Central memory CD8-positive, alpha-beta T cell (primary cell): ENCODE measurements around the gene CYP11A1.

Experiments
- ATAC-seq: fragments of 150-1000 bp; cut with Tn5 transposase; replicated peaks from 2 replicates; pipeline ENCODE4 v1.10.0; 2022; ENCODE audit warnings: mild to moderate bottlenecking, moderate FRiP score, moderate number of reproducible peaks; ENCODE audit not compliant: poor library complexity, severe bottlenecking; ENCODE audit errors: extremely low read depth
- DNase-seq, 2 donors: peaks; one replicate each; pipeline ENCODE4 v3.0.0; 2021; ENCODE audit warnings: low spot score in 2 of 2
- H3K27ac Mint-ChIP-seq: one replicate; pipeline ENCODE4 v1.8.0; 2022; ENCODE audit warnings: low read depth, mild to moderate bottlenecking, moderate library complexity, mixed read lengths
- H3K27me3 Mint-ChIP-seq: one replicate; pipeline ENCODE4 v1.8.0; 2022; ENCODE audit warnings: mixed read lengths
- H3K36me3 Mint-ChIP-seq: one replicate; pipeline ENCODE4 v1.8.0; 2022; ENCODE audit warnings: mild to moderate bottlenecking, moderate library complexity, mixed read lengths; ENCODE audit not compliant: insufficient read depth
- H3K4me1 Mint-ChIP-seq: one replicate; pipeline ENCODE4 v1.8.0; 2022; ENCODE audit warnings: mixed read lengths
- H3K4me3 Mint-ChIP-seq: one replicate; pipeline ENCODE4 v1.8.0; 2022; ENCODE audit warnings: mild to moderate bottlenecking, moderate library complexity, mixed read lengths
- H3K9me3 Mint-ChIP-seq: one replicate; pipeline ENCODE4 v1.8.0; 2022; ENCODE audit warnings: mixed read lengths

CYP11A1 gene

DNA sequence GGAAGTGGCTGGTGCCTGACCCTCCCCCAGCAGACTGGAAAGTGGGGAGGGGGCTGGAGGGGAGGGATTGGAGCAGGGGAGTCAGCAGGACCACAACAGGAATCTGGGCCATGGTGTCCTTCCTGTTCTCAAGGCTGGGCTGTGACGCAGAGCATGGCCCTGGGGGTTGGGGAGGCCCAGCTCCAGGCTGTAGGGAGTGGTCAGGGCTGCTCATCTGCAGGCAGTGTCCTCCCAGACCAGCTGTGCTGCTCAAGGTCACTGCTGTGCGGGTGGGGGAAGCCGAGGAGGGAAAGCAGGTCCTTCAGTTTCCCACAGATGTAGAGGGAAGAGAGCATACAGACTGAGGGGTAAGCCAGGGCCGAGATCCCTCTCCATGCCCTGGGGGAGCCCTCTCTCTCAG lies 40.7 kb downstream of the CYP11A1 start:
- Mint-ChIP-seq H3K27me3 (peaks cover 15% of the 10 kb centered on the region), H3K9me3 (no peaks in the 10 kb centered on the region), H3K4me3 (no peak overlapping the region), H3K36me3 (peaks cover 2% of the 10 kb centered on the region), H3K4me1 (peaks cover 17% of the 10 kb centered on the region), H3K27ac (no peak overlapping the region)
- ATAC-seq (no peak), DNase-seq (no peak)

DNA sequence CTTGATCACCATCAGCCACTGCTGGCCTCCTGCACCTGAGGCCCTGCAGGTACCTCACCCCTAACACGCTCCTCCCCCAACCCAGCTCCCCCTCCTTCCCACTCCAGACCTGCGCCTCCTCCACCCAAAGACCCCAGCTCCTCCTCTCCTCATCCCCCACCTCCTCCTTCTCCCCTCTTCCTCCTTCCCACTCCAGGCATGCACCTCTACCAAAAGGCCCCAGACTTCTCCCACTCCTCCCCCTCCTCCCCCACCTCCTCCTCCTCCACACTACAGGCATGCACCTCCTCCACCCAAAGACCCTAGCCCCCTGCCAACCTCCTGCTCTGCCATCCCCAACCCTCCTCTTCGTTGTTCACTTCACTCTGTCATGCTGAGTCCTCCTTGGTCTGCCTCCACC lies 42.7 kb downstream of the CYP11A1 start:
- Mint-ChIP-seq H3K27ac (no peak overlapping the region), H3K36me3 (peaks cover 2% of the 10 kb centered on the region), H3K27me3 (peaks cover 15% of the 10 kb centered on the region), H3K4me1 (peaks cover 17% of the 10 kb centered on the region), H3K4me3 (no peak overlapping the region), H3K9me3 (no peaks in the 10 kb centered on the region)
- ATAC-seq: no peak
- DNase-seq: no peak

- peak; percentile 41 for DNase-seq
- peaks cover 15% of the 10 kb centered on the region for H3K27me3 Mint-ChIP-seq
- H3K4me3 Mint-ChIP-seq: no peak overlapping the region
- H3K9me3 Mint-ChIP-seq: no peaks in the 10 kb centered on the region
- H3K27ac Mint-ChIP-seq: no peak overlapping the region
- H3K4me1 Mint-ChIP-seq: peaks cover under 1% of the 10 kb centered on the region
- no peaks in the 10 kb centered on the region for H3K36me3 Mint-ChIP-seq
- ATAC-seq: peak; percentile 58
These were observed 44.8 kb downstream of the CYP11A1 start for GRCh38 chr15:74322558-74323180.

DNA sequence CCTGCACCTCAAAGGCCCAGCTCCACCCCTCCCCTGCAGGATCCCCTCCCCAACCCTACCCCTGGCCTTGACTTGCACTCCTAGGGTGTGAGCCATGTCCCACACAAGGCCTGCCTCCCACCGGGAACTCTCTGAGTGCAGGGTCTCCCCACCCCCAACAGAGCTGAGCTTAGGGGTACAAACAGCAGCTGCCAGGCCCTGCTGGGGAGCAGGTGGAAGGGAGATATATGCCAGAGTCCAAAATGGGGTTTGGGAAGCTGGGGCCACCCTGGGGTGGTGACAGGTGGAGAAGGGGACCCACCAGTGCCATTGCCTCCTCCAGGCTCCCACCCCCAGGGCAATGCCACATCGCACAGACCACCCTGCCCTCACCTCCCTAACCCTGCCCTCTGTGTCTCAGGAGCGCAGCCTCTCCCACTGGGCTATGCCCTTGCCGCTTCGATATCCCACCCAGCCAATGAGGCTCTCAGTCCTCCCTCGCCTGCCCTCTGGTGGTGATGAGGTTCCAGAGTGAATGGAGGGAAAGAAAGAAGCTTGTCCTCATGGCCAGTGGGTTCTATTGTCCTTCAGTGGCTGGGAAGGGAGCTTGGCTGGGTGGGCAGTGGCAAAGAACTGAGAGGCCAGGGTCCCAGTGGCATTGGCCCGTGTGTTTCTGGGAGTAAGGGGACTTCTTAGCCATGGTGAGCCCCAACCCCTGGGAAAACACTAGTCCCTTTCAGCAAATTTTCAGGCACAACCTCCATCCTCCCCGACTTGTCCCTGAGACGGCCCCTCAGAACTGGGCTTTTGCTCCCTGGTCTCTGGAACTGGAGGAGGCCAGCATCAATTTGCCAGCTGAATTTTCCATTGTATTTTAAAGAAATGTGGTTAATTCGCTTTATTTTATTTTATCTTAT lies 46.8 kb downstream of the CYP11A1 start:
- Mint-ChIP-seq H3K27ac (no peak overlapping the region), H3K4me1 (peaks cover 2% of the 10 kb centered on the region), H3K4me3 (no peak overlapping the region), H3K9me3 (no peaks in the 10 kb centered on the region), H3K27me3 (peaks cover 13% of the 10 kb centered on the region), H3K36me3 (no peaks in the 10 kb centered on the region)
- ATAC-seq (no peak), DNase-seq (no peak)

DNA sequence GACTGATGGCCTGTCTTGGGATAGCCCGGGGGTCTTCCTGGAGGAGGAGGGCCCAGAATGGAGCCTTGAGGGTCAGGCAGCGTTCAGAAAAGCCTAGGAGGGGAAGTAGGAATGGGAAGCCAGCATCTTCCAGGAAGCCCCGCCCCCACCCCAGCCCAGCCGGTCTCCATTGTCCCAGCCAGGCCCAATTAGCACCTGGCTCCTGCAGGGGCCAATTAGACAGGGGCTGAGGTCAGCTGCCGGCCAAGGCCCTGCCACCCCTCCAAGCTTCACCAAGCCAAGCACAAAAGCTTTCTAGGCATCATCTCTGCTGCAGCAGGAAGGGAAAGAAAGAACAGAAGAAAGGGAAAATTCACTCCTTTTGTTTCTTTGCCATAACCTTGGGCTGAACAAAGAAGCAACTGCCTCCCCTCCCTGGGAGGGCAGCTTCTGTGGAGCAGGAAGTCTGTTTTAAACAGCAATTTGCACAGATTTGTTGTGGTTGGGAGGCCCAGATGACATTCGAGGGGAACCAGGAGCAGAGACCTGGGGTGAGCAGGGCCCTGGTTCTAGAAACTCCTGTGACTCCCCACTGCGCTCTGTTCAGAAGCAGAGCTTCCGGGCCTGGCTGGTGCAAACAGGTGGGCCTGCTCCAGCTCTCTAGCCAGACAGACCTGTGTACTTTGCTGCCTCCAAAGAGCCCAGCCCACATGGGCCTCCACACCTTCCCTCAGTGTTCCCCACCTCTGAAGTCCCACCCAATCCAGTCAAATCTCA lies 47.7 kb downstream of the CYP11A1 start:
- Mint-ChIP-seq H3K4me1 (peaks cover 10% of the 10 kb centered on the region), H3K4me3 (no peak overlapping the region), H3K27ac (no peak overlapping the region), H3K27me3 (peaks cover 4% of the 10 kb centered on the region), H3K36me3 (peaks cover 1% of the 10 kb centered on the region), H3K9me3 (no peaks in the 10 kb centered on the region)
- DNase-seq: no peak
- ATAC-seq: no peak

GRCh38 chr15:74319138-74319460 lies 48.3 kb downstream of the CYP11A1 start:
- no peaks in the 10 kb centered on the region for H3K27me3 Mint-ChIP-seq
- DNase-seq (no peak), ATAC-seq (no peak)
- H3K4me1 Mint-ChIP-seq: peaks cover 13% of the 10 kb centered on the region
- no peak overlapping the region for H3K4me3 Mint-ChIP-seq
- peaks cover 2% of the 10 kb centered on the region for H3K36me3 Mint-ChIP-seq
- H3K9me3 Mint-ChIP-seq: no peaks in the 10 kb centered on the region
- H3K27ac Mint-ChIP-seq: no peak overlapping the region

DNA sequence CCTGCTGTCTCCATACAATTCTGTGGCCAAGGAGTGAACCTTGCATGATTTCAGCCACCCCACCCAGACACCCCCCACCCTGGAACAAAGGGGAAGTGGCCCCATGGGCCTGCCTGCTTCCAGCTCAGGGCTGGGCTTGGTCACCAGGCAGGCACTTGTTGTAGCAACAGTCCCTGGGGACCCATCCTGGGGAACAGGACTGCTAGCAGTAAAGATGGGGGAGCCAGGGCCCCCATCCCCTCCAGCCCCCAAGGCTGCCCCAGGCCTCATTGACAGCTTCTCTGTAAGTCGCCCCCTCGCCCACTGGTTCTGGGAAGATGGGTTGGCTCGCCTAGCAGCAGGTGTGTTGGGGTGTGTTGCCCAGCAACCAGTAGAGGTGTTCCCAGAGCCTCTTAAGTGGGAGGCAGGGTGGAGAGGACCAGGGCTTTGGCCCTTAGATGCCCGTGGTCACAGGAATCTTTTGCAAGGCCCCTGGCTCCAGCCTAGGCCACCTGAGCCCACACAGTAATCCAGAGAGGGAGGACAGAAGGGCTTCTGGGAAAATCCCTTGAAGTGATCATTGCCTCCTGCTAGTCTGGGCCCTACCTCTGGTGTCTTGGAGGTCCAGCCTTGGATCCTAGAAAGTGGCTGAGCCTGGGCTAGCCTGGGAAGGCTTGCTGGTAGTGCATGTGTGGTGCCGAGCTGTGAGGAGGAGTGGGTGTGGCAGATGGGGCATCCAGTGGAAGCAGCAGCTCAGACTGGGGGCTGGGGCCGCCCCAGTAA lies 48.9 kb downstream of the CYP11A1 start:
- H3K4me1 Mint-ChIP-seq: peaks cover 13% of the 10 kb centered on the region
- ATAC-seq (no peak), DNase-seq (no peak)
- H3K4me3 Mint-ChIP-seq: no peak overlapping the region
- H3K36me3 Mint-ChIP-seq: peaks cover 2% of the 10 kb centered on the region
- no peaks in the 10 kb centered on the region for H3K27me3 Mint-ChIP-seq
- no peak overlapping the region for H3K27ac Mint-ChIP-seq
- H3K9me3 Mint-ChIP-seq: no peaks in the 10 kb centered on the region

DNA sequence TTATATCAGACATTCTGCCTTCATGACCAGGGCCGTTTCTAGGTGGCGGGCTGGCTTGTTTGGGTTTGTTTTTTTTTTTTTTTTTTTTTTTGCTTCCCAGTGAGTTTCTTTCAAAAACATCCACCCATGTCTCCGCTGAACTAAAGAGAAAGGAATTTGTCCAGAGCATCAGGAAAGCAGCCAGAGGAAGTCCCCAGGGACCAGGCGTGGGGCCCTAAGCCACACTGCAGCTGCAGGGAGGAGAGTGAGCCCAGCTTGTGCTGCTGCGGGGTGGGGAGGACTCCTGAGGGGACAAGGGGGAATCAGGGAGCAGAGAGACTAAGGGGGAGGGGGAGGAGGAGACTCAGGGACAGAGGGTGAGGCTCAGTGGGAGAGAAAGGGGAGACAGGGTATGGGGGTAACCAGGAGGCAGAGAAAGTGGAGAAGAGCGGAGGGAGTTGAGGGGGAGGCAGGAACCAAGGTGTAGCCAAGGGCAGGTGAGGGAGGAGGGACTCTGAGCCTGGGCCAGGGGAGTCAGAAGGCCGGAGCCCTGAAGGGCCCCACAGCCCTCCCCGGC lies 49.5 kb downstream of the CYP11A1 start:
- Mint-ChIP-seq H3K36me3 (peaks cover 2% of the 10 kb centered on the region), H3K27me3 (no peaks in the 10 kb centered on the region), H3K4me1 (peaks cover 13% of the 10 kb centered on the region), H3K9me3 (no peaks in the 10 kb centered on the region), H3K27ac (no peak overlapping the region), H3K4me3 (no peak overlapping the region)
- DNase-seq (no peak), ATAC-seq (no peak)

GRCh38 chr15:74316141-74316540 lies 51.3 kb downstream of the CYP11A1 start:
- DNase-seq (no peak), ATAC-seq (no peak)
- H3K4me3 Mint-ChIP-seq: no peak overlapping the region
- H3K9me3 Mint-ChIP-seq: no peaks in the 10 kb centered on the region
- peaks cover 2% of the 10 kb centered on the region for H3K36me3 Mint-ChIP-seq
- H3K4me1 Mint-ChIP-seq: peaks cover 13% of the 10 kb centered on the region
- H3K27me3 Mint-ChIP-seq: no peaks in the 10 kb centered on the region
- H3K27ac Mint-ChIP-seq: no peak overlapping the region

- DNase-seq (no peak), ATAC-seq (peak; percentile 56)
- H3K9me3 Mint-ChIP-seq: no peaks in the 10 kb centered on the region
- H3K4me3 Mint-ChIP-seq: peak overlapping the region; percentile 33
- peaks cover 2% of the 10 kb centered on the region for H3K36me3 Mint-ChIP-seq
- peak overlapping the region; percentile 51 for H3K27ac Mint-ChIP-seq
- H3K4me1 Mint-ChIP-seq: peaks cover 13% of the 10 kb centered on the region
- no peaks in the 10 kb centered on the region for H3K27me3 Mint-ChIP-seq
These were observed 51.8 kb downstream of the CYP11A1 start for GRCh38 chr15:74315626-74316025.

DNA sequence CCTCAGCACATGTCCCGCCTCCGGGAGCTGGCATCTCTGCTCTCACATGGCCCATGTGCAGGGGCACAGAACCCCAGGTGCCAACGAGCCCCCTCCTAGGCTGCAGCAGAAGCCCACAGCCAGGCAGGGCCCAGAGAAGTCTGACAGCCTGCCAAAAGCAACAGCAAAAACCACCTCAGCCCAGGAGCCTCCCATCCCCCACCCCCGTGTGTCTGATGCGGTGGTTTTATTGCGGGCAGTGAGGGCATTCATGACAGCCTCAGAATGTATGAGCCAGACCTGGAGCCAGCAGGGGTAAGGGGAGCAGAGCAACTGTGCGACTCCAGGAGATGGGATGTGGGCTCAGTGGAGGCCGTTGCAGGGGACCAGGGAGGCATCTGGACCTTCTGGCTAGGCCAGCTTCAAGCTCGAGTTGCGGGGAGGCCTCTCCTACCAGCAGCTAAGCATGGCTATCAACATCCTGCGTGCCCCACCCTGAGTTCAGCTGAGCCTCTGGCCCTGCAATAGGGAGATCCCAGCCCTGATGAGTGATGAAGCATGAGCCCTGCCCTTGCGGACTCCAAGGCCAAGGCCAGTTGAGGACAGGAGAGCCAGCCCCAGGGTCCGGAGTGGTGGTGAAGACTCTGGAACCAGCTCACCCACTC lies 52.5 kb downstream of the CYP11A1 start:
- Mint-ChIP-seq H3K9me3 (no peaks in the 10 kb centered on the region), H3K4me3 (peak overlapping the region; percentile 33), H3K36me3 (peaks cover 2% of the 10 kb centered on the region), H3K4me1 (peaks cover 13% of the 10 kb centered on the region), H3K27ac (peak overlapping the region; percentile 51), H3K27me3 (peaks cover 2% of the 10 kb centered on the region)
- DNase-seq: no peak
- no peak for ATAC-seq

- Mint-ChIP-seq H3K4me1 (peaks cover 13% of the 10 kb centered on the region), H3K4me3 (no peak overlapping the region), H3K27me3 (peaks cover 12% of the 10 kb centered on the region), H3K27ac (no peak overlapping the region), H3K9me3 (no peaks in the 10 kb centered on the region), H3K36me3 (peaks cover 2% of the 10 kb centered on the region)
- no peak for DNase-seq
- no peak for ATAC-seq
These were observed 53.6 kb downstream of the CYP11A1 start for GRCh38 chr15:74313889-74314288.
